Ishikawa (cell line): ENCODE results near the gene TMX4.

Source experiments
- CREB1 ChIP-seq: IDR thresholded peaks from 2 replicates; pipeline ENCODE4 v1.6.1; 2012; ENCODE audit warnings: low read depth
- EGR1 ChIP-seq: IDR thresholded peaks from 2 replicates; pipeline ENCODE4 v1.6.1; 2012
- FOXM1 ChIP-seq: IDR thresholded peaks from 2 replicates; pipeline ENCODE4 v1.6.1; 2012; ENCODE audit warnings: low read depth, borderline replicate concordance
- NFIC ChIP-seq: IDR thresholded peaks from 2 replicates; pipeline ENCODE4 v1.6.1; 2012
- RAD21 ChIP-seq: IDR thresholded peaks from 2 replicates; pipeline ENCODE4 v1.6.1; 2012; ENCODE audit warnings: low read depth
- TAF1 ChIP-seq: IDR thresholded peaks from 2 replicates; pipeline ENCODE4 v1.6.1; 2012; ENCODE audit warnings: low read depth, mild to moderate bottlenecking
- YY1 ChIP-seq: IDR thresholded peaks from 2 replicates; pipeline ENCODE4 v1.6.1; 2012; ENCODE audit warnings: low read depth
- TF ChIP-seq, protein P1 (sequence below): IDR thresholded peaks from 2 replicates; pipeline ENCODE4 v1.6.1; 2012
- TF ChIP-seq, protein P2 (sequence below): IDR thresholded peaks from 2 replicates; pipeline ENCODE4 v1.6.1; 2012; ENCODE audit warnings: low read depth, mild to moderate bottlenecking
- TF ChIP-seq, protein P3 (sequence below): IDR thresholded peaks from 2 replicates; pipeline ENCODE4 v1.6.1; 2012

Gene TMX4

DNA sequence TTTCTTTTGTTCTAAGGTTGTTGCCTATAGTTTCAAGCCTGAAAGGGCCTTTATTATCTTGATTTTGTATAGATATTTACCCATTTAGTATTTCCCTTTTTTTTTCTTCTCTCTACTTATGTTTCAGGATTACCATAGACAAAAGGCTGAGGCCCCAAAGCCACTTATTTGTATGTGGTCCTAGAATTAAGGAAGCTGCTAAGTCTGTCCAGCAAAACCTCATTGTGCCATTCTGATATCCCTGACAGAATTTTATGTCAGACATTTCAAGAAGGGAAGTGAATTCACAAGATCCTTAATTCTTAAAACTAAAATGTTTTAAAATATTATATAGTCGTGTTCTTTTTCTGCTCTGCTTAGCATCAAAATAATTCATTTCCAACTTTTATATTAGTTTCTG, 86.2 kb downstream of the TMX4 start:
- TF ChIP-seq CREB1 (no peak), TAF1 (no peak), RAD21 (no peak), NFIC (no peak)
- TF ChIP-seq, protein P1, sequence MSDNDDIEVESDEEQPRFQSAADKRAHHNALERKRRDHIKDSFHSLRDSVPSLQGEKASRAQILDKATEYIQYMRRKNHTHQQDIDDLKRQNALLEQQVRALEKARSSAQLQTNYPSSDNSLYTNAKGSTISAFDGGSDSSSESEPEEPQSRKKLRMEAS = no peak
- TF ChIP-seq, protein P2, sequence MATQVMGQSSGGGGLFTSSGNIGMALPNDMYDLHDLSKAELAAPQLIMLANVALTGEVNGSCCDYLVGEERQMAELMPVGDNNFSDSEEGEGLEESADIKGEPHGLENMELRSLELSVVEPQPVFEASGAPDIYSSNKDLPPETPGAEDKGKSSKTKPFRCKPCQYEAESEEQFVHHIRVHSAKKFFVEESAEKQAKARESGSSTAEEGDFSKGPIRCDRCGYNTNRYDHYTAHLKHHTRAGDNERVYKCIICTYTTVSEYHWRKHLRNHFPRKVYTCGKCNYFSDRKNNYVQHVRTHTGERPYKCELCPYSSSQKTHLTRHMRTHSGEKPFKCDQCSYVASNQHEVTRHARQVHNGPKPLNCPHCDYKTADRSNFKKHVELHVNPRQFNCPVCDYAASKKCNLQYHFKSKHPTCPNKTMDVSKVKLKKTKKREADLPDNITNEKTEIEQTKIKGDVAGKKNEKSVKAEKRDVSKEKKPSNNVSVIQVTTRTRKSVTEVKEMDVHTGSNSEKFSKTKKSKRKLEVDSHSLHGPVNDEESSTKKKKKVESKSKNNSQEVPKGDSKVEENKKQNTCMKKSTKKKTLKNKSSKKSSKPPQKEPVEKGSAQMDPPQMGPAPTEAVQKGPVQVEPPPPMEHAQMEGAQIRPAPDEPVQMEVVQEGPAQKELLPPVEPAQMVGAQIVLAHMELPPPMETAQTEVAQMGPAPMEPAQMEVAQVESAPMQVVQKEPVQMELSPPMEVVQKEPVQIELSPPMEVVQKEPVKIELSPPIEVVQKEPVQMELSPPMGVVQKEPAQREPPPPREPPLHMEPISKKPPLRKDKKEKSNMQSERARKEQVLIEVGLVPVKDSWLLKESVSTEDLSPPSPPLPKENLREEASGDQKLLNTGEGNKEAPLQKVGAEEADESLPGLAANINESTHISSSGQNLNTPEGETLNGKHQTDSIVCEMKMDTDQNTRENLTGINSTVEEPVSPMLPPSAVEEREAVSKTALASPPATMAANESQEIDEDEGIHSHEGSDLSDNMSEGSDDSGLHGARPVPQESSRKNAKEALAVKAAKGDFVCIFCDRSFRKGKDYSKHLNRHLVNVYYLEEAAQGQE = no peak

DNA sequence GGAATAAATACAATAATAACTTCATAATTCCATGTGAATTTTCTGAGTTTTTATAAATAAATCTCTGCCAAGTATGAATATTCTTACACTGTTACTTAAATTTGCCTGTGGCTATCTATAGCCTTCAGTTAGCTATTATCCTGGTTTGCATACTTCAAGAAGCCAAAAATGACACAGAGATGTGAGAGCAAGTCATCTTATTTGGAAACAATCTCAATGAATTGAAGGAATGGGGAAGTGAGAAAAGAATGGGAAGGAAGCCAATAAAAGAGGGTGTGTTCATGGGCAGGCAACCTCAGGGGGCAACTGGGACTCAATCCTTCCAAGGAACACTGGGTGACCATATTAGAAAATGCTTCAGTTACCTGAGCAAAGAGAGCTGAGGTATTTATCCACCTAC, 89.2 kb downstream of the TMX4 start:
- TF ChIP-seq EGR1 = no peak
- no peak for TF ChIP-seq CREB1
- TF ChIP-seq, protein P3, sequence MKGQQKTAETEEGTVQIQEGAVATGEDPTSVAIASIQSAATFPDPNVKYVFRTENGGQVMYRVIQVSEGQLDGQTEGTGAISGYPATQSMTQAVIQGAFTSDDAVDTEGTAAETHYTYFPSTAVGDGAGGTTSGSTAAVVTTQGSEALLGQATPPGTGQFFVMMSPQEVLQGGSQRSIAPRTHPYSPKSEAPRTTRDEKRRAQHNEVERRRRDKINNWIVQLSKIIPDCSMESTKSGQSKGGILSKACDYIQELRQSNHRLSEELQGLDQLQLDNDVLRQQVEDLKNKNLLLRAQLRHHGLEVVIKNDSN = no peak
- TF ChIP-seq NFIC = no peak
- no peak for TF ChIP-seq FOXM1
- TF ChIP-seq, protein P2 = no peak
- no peak for TF ChIP-seq YY1
- TF ChIP-seq, protein P1 = no peak
